HepG2 (cell line): Measurements from ENCODE around the gene MAT2A. TPM values are rescaled to one million over a fixed set of nuclear protein-coding genes. Genes with fewer than 3 reads are reported as not detected.

Experiments used
- AGO2 ChIP-seq: fragments of 200-400 bp; formaldehyde crosslinking; optimal IDR thresholded peaks from 2 replicates; pipeline ENCODE3; 2017; ENCODE audit warnings: mild to moderate bottlenecking, low read depth, low read length, moderate library complexity
- ASH2L ChIP-seq: fragments of 300-600, 200-600 bp; sonication (generic); IDR thresholded peaks from 2 replicates; pipeline ENCODE4 v1.7.0; 2017; ENCODE audit warnings: low read depth, mild to moderate bottlenecking, moderate library complexity, mixed read lengths, low read length; ENCODE audit not compliant: insufficient read length
- ATF1 ChIP-seq: IDR thresholded peaks from 2 replicates; pipeline ENCODE4 v1.6.1; 2016; ENCODE audit warnings: mild to moderate bottlenecking, control low read depth
- FIP1L1 ChIP-seq: fragments of 200-400 bp; formaldehyde crosslinking; IDR thresholded peaks from 2 replicates; pipeline ENCODE4 v1.6.1; 2018; ENCODE audit warnings: low read depth, mild to moderate bottlenecking, low read length, moderate library complexity, borderline replicate concordance; ENCODE audit not compliant: insufficient read depth
- FOXA1 ChIP-seq, 2 experiments: fragments of 450-650 bp in 1 of 2; sonication (generic) in 1 of 2; formaldehyde crosslinking in 1 of 2; IDR thresholded peaks; 2 replicates each; pipeline versions ENCODE4 v1.4.0 to v1.6.1; 2016 to 2020; ENCODE audit warnings: missing genetic modification reagents in 1 of 2
- FOXK1 ChIP-seq: sonication (generic); formaldehyde crosslinking; IDR thresholded peaks from 2 replicates; pipeline ENCODE4 v1.4.0; 2020; ENCODE audit warnings: low read depth, missing genetic modification reagents, borderline replicate concordance
- FOXM1 ChIP-seq: sonication (generic); formaldehyde crosslinking; IDR thresholded peaks from 2 replicates; pipeline ENCODE4 v1.5.0; 2020; ENCODE audit warnings: missing genetic modification reagents
- HOXA9 ChIP-seq: sonication (generic); formaldehyde crosslinking; IDR thresholded peaks from 2 replicates; pipeline ENCODE4 v1.8.1; 2022; ENCODE audit warnings: missing genetic modification reagents, mild to moderate bottlenecking, moderate library complexity, borderline replicate concordance
- JARID2 ChIP-seq: sonication (generic); formaldehyde crosslinking; IDR thresholded peaks from 2 replicates; pipeline ENCODE4 v1.8.1; 2023; ENCODE audit warnings: missing genetic modification reagents, inconsistent platforms; ENCODE audit not compliant: insufficient replicate concordance
- KLF12 ChIP-seq: sonication (generic); formaldehyde crosslinking; IDR thresholded peaks from 2 replicates; pipeline ENCODE4 v1.4.0; 2020; ENCODE audit warnings: missing genetic modification reagents, borderline replicate concordance
- MAFG ChIP-seq: sonication (generic); formaldehyde crosslinking; IDR thresholded peaks from 2 replicates; pipeline ENCODE4 v1.5.1; 2020; ENCODE audit warnings: mild to moderate bottlenecking, missing genetic modification reagents
- MYC ChIP-seq: sonication (generic); formaldehyde crosslinking; IDR thresholded peaks from 2 replicates; pipeline ENCODE4 v1.9.0; 2021; ENCODE audit warnings: missing genetic modification reagents, borderline replicate concordance
- NCOA5 ChIP-seq: sonication (generic); formaldehyde crosslinking; IDR thresholded peaks from 2 replicates; pipeline ENCODE4 v1.4.0; 2020; ENCODE audit warnings: missing genetic modification reagents
- NFIB ChIP-seq: sonication (generic); formaldehyde crosslinking; IDR thresholded peaks from 2 replicates; pipeline ENCODE4 v1.9.0; 2021; ENCODE audit warnings: missing genetic modification reagents, mild to moderate bottlenecking, borderline replicate concordance
- NONO ChIP-seq, 2 experiments: fragments of 450-650 bp in 1 of 2; sonication (generic) in 1 of 2; formaldehyde crosslinking in 1 of 2; IDR thresholded peaks in 1 of 2; conservative IDR thresholded peaks in 1 of 2; 2 replicates each; pipeline versions ENCODE4 v1.6.1 to v1.8.0; 2017 to 2022; ENCODE audit warnings: mild to moderate bottlenecking in 1 of 2, missing genetic modification reagents in 1 of 2, moderate library complexity in 1 of 2
- TBP ChIP-seq: sonication (generic); formaldehyde crosslinking; IDR thresholded peaks from 2 replicates; pipeline ENCODE4 v1.5.0; 2020; ENCODE audit warnings: missing genetic modification reagents
- TEAD2 ChIP-seq: sonication (generic); formaldehyde crosslinking; IDR thresholded peaks from 2 replicates; pipeline ENCODE4 v1.9.0; 2021; ENCODE audit warnings: missing genetic modification reagents
- ZNF33A ChIP-seq: sonication (generic); formaldehyde crosslinking; IDR thresholded peaks from 2 replicates; pipeline ENCODE4 v1.5.1; 2020; ENCODE audit warnings: missing genetic modification reagents, mild to moderate bottlenecking, moderate library complexity, borderline replicate concordance
- ZNF749 ChIP-seq: sonication (generic); formaldehyde crosslinking; IDR thresholded peaks from 2 replicates; pipeline ENCODE4 v1.8.0; 2022; ENCODE audit warnings: mild to moderate bottlenecking, missing genetic modification reagents, moderate library complexity, borderline replicate concordance
- polyA plus RNA-seq, 8 experiments: library from polyadenylated mRNA; depleted of rRNA in 3 of 8; stranded (reverse) in 7 of 8; unstranded in 1 of 8; fragments of >200 nt; fragmentation: Illumina TruSeq in 4 of 8; extraction: Trizol in 4 of 8; gene quantifications; 2 replicates each; pipeline versions ENCODE4 v1.2.1 to v1.2.3, GENCODE V29; 2011 to 2016; ENCODE audit warnings: low read depth in 4 of 8, missing spikeins in 1 of 8, mixed read lengths in 1 of 8; ENCODE audit not compliant: insufficient read depth in 1 of 8
- total RNA-seq, 5 experiments: library from RNA; depleted of rRNA; stranded (reverse); fragments of >200 nt; fragmentation: Illumina TruSeq; extraction: Trizol; gene quantifications; 2 replicates each; pipeline ENCODE4 v1.2.3, GENCODE V29; 2016; ENCODE audit warnings: low read depth in 1 of 5
- TF ChIP-seq, protein P1 (sequence below): sonication (generic); formaldehyde crosslinking; IDR thresholded peaks from 2 replicates; pipeline ENCODE4 v1.4.0; 2020; ENCODE audit warnings: missing genetic modification reagents
- TF ChIP-seq, protein P2 (sequence below): fragments of 450-650 bp; IDR thresholded peaks from 2 replicates; pipeline ENCODE4 v1.6.1; 2017; ENCODE audit warnings: mild to moderate bottlenecking
- TF ChIP-seq, protein P3 (sequence below): sonication (generic); formaldehyde crosslinking; IDR thresholded peaks from 2 replicates; pipeline ENCODE4 v1.4.0; 2020; ENCODE audit warnings: mild to moderate bottlenecking, missing genetic modification reagents, borderline replicate concordance

MAT2A gene
- total and polyA plus RNA-seq, 2 of the 13 experiments (the other 11 are each of a cell fraction or from before 2014, with no cell fraction given), result 155 to 331 TPM

DNA sequence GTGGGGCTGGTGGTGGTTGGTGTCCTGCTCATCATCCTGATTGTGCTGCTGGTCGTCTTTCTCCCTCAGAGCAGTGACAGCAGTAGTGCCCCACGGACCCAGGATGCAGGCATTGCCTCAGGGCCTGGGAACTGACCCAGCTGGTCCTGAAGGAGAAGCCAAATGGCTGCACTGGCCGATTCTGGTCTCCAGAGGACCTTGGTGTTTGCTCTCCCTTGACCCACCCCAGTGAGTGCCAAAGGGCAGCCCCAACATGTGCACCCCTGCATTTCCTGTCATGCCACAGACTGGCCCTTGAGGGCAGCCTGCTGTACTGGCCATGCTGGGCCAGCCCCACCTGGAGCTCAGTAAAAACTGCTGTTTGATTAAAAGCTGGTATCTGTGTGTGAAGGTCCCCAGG lies 54.1 kb downstream of the MAT2A start (continued):
- TF ChIP-seq, protein P1, sequence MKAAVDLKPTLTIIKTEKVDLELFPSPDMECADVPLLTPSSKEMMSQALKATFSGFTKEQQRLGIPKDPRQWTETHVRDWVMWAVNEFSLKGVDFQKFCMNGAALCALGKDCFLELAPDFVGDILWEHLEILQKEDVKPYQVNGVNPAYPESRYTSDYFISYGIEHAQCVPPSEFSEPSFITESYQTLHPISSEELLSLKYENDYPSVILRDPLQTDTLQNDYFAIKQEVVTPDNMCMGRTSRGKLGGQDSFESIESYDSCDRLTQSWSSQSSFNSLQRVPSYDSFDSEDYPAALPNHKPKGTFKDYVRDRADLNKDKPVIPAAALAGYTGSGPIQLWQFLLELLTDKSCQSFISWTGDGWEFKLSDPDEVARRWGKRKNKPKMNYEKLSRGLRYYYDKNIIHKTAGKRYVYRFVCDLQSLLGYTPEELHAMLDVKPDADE (CRISPR knock-in tag), result no peak
- no peak for TF ChIP-seq NONO (IDR thresholded peaks at IDR 0.05)
- no peak for TF ChIP-seq NONO (CRISPR knock-in tag; conservative IDR thresholded peaks at IDR 0.05)
- TF ChIP-seq FOXA1 (IDR thresholded peaks at IDR 0.05), result no peak
- TF ChIP-seq FOXA1 (CRISPR knock-in tag; IDR thresholded peaks at IDR 0.05), result no peak
- TF ChIP-seq NFIB (CRISPR knock-in tag), result no peak
- TF ChIP-seq ASH2L, result no peak
- no peak for TF ChIP-seq AGO2
- TF ChIP-seq JARID2 (CRISPR knock-in tag), result no peak
- TF ChIP-seq NCOA5 (CRISPR knock-in tag), result no peak
- TF ChIP-seq FOXK1 (CRISPR knock-in tag), result no peak
- TF ChIP-seq HOXA9, result no peak
- TF ChIP-seq ZNF33A (CRISPR knock-in tag), result no peak
- no peak for TF ChIP-seq TEAD2 (CRISPR knock-in tag)
- no peak for TF ChIP-seq TBP (CRISPR knock-in tag)
- TF ChIP-seq, protein P2, sequence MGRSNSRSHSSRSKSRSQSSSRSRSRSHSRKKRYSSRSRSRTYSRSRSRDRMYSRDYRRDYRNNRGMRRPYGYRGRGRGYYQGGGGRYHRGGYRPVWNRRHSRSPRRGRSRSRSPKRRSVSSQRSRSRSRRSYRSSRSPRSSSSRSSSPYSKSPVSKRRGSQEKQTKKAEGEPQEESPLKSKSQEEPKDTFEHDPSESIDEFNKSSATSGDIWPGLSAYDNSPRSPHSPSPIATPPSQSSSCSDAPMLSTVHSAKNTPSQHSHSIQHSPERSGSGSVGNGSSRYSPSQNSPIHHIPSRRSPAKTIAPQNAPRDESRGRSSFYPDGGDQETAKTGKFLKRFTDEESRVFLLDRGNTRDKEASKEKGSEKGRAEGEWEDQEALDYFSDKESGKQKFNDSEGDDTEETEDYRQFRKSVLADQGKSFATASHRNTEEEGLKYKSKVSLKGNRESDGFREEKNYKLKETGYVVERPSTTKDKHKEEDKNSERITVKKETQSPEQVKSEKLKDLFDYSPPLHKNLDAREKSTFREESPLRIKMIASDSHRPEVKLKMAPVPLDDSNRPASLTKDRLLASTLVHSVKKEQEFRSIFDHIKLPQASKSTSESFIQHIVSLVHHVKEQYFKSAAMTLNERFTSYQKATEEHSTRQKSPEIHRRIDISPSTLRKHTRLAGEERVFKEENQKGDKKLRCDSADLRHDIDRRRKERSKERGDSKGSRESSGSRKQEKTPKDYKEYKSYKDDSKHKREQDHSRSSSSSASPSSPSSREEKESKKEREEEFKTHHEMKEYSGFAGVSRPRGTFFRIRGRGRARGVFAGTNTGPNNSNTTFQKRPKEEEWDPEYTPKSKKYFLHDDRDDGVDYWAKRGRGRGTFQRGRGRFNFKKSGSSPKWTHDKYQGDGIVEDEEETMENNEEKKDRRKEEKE, result no peak
- TF ChIP-seq FOXM1 (CRISPR knock-in tag), result no peak
- TF ChIP-seq KLF12 (CRISPR knock-in tag), result no peak
- TF ChIP-seq ZNF749, result no peak
- TF ChIP-seq ATF1, result no peak
- no peak for TF ChIP-seq MAFG (CRISPR knock-in tag)
- TF ChIP-seq, protein P3, sequence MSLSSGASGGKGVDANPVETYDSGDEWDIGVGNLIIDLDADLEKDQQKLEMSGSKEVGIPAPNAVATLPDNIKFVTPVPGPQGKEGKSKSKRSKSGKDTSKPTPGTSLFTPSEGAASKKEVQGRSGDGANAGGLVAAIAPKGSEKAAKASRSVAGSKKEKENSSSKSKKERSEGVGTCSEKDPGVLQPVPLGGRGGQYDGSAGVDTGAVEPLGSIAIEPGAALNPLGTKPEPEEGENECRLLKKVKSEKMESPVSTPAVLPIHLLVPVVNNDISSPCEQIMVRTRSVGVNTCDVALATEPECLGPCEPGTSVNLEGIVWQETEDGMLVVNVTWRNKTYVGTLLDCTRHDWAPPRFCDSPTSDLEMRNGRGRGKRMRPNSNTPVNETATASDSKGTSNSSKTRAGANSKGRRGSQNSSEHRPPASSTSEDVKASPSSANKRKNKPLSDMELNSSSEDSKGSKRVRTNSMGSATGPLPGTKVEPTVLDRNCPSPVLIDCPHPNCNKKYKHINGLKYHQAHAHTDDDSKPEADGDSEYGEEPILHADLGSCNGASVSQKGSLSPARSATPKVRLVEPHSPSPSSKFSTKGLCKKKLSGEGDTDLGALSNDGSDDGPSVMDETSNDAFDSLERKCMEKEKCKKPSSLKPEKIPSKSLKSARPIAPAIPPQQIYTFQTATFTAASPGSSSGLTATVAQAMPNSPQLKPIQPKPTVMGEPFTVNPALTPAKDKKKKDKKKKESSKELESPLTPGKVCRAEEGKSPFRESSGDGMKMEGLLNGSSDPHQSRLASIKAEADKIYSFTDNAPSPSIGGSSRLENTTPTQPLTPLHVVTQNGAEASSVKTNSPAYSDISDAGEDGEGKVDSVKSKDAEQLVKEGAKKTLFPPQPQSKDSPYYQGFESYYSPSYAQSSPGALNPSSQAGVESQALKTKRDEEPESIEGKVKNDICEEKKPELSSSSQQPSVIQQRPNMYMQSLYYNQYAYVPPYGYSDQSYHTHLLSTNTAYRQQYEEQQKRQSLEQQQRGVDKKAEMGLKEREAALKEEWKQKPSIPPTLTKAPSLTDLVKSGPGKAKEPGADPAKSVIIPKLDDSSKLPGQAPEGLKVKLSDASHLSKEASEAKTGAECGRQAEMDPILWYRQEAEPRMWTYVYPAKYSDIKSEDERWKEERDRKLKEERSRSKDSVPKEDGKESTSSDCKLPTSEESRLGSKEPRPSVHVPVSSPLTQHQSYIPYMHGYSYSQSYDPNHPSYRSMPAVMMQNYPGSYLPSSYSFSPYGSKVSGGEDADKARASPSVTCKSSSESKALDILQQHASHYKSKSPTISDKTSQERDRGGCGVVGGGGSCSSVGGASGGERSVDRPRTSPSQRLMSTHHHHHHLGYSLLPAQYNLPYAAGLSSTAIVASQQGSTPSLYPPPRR (CRISPR knock-in tag), result no peak
- TF ChIP-seq FIP1L1, result no peak
- peak; percentile 69; the same call in 1 of the 2 replicates for TF ChIP-seq MYC (CRISPR knock-in tag)
